ENCODE measurements around the gene HK3. TPM values are rescaled to one million over a fixed set of nuclear protein-coding genes. Genes with fewer than 3 reads are reported as not detected.

Gene HK3
- total RNA-seq, 1 experiment from 2014 or later: not detected

GRCh38 chr5:176894298-176894697 is 4.8 kb downstream of the HK3 start:
- no peak for ATAC-seq

GRCh38 chr5:176892663-176893062 is 6.5 kb downstream of the HK3 start:
- no peak for DNase-seq
- no peaks in the 10 kb centered on the region for H3K9me2 ChIP-seq (replicated peaks; ENCODE audit: low read length)
- ATAC-seq: no peak
- BruUV-seq (replicated peaks): no TSS peak
- H2AFZ ChIP-seq (ENCODE audit: low read length): no peak overlapping the region
- no peak overlapping the region for H3K27ac ChIP-seq (ENCODE audit: low read length)
- H3K79me2 ChIP-seq (ENCODE audit: low read length): no peaks in the 10 kb centered on the region
- TF ChIP-seq EZH2phosphoT487 (IDR thresholded peaks at IDR 0.05; ENCODE audit: borderline replicate concordance, low read length) (no peak), EZH2 (IDR thresholded peaks at IDR 0.05; ENCODE audit: low read length, unreplicated experiment) (no peak), CTCF (conservative IDR thresholded peaks at IDR 0.05; ENCODE audit: low read depth, low read length) (no peak)
- no peaks in the 10 kb centered on the region for H3F3A ChIP-seq (ENCODE audit: low read length, unreplicated experiment)
- no peak overlapping the region for H3K4me2 ChIP-seq (ENCODE audit: low read length)
- no peaks in the 10 kb centered on the region for H3K9me3 ChIP-seq (ENCODE audit: low read length)
- H3K36me3 ChIP-seq (ENCODE audit: low read depth, low read length): no peaks in the 10 kb centered on the region
- H3K4me3 ChIP-seq (ENCODE audit: low read length): no peak overlapping the region
- no peaks in the 10 kb centered on the region for H3K4me1 ChIP-seq (ENCODE audit: insufficient read depth, low read length)
- ChIA-PET CTCF (no interaction called here), POLR2A (ENCODE audit: unreplicated experiment) (no interaction called here)
- H4K20me1 ChIP-seq (ENCODE audit: low read length): no peaks in the 10 kb centered on the region
- intact Hi-C loops (cut with micrococcal nuclease): no loop called here
- H3K9ac ChIP-seq (ENCODE audit: low read length): no peak overlapping the region
- no peaks in the 10 kb centered on the region; the same call in 1 of the 2 replicates for H3K27me3 ChIP-seq (ENCODE audit: low read length)

More at GRCh38 chr5:176894298-176894697, 4.8 kb downstream of the HK3 start:
- H3K4me3 ChIP-seq (ENCODE audit: low read length): no peak overlapping the region
- DNase-seq: no peak
- H3K36me3 ChIP-seq (ENCODE audit: low read depth, low read length): no peaks in the 10 kb centered on the region
- no TSS peak for BruUV-seq (replicated peaks)
- ChIA-PET CTCF (no interaction called here), POLR2A (ENCODE audit: unreplicated experiment) (no interaction called here)
- no peaks in the 10 kb centered on the region; the same call in 1 of the 2 replicates for H3K27me3 ChIP-seq (ENCODE audit: low read length)
- no peaks in the 10 kb centered on the region for H3K79me2 ChIP-seq (ENCODE audit: low read length)
- H3F3A ChIP-seq (ENCODE audit: low read length, unreplicated experiment): no peaks in the 10 kb centered on the region
- no peaks in the 10 kb centered on the region for H3K9me2 ChIP-seq (replicated peaks; ENCODE audit: low read length)
- H3K27ac ChIP-seq (ENCODE audit: low read length): no peak overlapping the region
- TF ChIP-seq EZH2 (IDR thresholded peaks at IDR 0.05; ENCODE audit: low read length, unreplicated experiment): no peak
- TF ChIP-seq EZH2phosphoT487 (IDR thresholded peaks at IDR 0.05; ENCODE audit: borderline replicate concordance, low read length): no peak
- TF ChIP-seq CTCF (conservative IDR thresholded peaks at IDR 0.05; ENCODE audit: low read depth, low read length): no peak
- no peak overlapping the region for H3K9ac ChIP-seq (ENCODE audit: low read length)
- intact Hi-C loops (cut with micrococcal nuclease): no loop called here
- H3K9me3 ChIP-seq (ENCODE audit: low read length): no peaks in the 10 kb centered on the region
- H2AFZ ChIP-seq (ENCODE audit: low read length): no peak overlapping the region
- H4K20me1 ChIP-seq (ENCODE audit: low read length): no peaks in the 10 kb centered on the region
- no peaks in the 10 kb centered on the region for H3K4me1 ChIP-seq (ENCODE audit: insufficient read depth, low read length)
- no peak overlapping the region for H3K4me2 ChIP-seq (ENCODE audit: low read length)

- H3K27me3 ChIP-seq (ENCODE audit: low read length): no peaks in the 10 kb centered on the region; the same call in 1 of the 2 replicates
- DNase-seq (no peak), ATAC-seq (no peak)
- H3F3A ChIP-seq (ENCODE audit: low read length, unreplicated experiment): no peaks in the 10 kb centered on the region
- CTCF ChIA-PET: no interaction called here
- H3K4me3 ChIP-seq (ENCODE audit: low read length): no peak overlapping the region
- no peaks in the 10 kb centered on the region for H3K4me1 ChIP-seq (ENCODE audit: insufficient read depth, low read length)
- H3K79me2 ChIP-seq (ENCODE audit: low read length): no peaks in the 10 kb centered on the region
- H3K9ac ChIP-seq (ENCODE audit: low read length): no peak overlapping the region
- TF ChIP-seq EZH2 (IDR thresholded peaks at IDR 0.05; ENCODE audit: low read length, unreplicated experiment) (no peak), CTCF (conservative IDR thresholded peaks at IDR 0.05; ENCODE audit: low read depth, low read length) (no peak), EZH2phosphoT487 (IDR thresholded peaks at IDR 0.05; ENCODE audit: borderline replicate concordance, low read length) (no peak)
- H3K4me2 ChIP-seq (ENCODE audit: low read length): no peak overlapping the region
- H2AFZ ChIP-seq (ENCODE audit: low read length): no peak overlapping the region
- no peaks in the 10 kb centered on the region for H3K9me2 ChIP-seq (replicated peaks; ENCODE audit: low read length)
- no peak overlapping the region for H3K27ac ChIP-seq (ENCODE audit: low read length)
- BruUV-seq (replicated peaks): no TSS peak
- H3K36me3 ChIP-seq (ENCODE audit: low read depth, low read length): no peaks in the 10 kb centered on the region
- POLR2A ChIA-PET (ENCODE audit: unreplicated experiment): no interaction called here
- no peaks in the 10 kb centered on the region for H3K9me3 ChIP-seq (ENCODE audit: low read length)
- intact Hi-C loops (cut with micrococcal nuclease): no loop called here
- H4K20me1 ChIP-seq (ENCODE audit: low read length): no peaks in the 10 kb centered on the region
Measured at GRCh38 chr5:176891331-176891958, 7.7 kb downstream of the HK3 start.
